ENCODE data around the gene PPM1F.

The PPM1F gene

DNA sequence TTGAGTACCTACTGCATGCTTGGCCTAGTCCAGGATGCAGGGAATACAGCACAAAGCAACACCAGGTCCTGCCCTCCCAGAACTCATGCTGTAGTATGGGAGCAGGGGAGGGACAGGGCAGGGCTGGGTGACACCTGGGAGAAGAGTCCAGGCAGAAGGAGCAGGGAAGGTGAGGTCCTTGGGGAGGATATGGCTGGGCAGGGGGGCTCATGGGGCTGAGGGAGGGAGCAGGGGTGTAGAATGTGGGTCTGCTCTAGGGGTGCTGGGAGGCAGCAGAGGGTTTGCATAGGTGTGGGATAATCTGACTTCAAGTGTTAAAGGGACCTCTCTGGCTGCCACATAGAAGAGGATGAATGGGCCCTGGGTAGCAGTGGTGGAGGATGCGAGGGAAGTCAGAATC lies 25.2 kb upstream of the PPM1F start:
- DNase-seq (ENCODE audit: low read depth in 2 of 2, low spot score in 1 of 2), result no peak

DNA sequence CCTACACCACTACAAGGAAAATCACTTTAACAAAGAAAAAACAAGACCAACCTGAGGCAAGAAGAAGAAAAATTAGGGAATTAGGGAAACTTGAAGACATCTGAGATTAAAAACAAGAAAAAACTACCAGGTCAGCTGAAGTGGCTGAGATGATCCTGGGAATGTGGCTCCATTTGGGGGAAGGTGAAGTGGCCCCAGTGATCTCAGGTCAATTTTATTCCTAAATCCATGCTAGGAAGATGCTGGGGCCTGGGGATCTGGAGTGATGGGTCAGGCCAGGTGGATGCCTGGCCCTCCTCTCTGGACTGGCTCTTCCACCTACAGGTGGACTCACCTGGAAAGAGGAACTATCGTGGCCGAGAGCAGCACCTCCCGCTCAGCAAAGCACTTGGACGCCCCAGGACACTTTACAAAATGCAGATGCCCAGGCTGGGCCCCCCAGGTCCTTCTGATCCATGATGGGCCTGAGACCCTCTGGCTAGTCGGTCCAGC lies 23.3 kb upstream of the PPM1F start:
- no peak for DNase-seq (ENCODE audit: low read depth in 2 of 2, low spot score in 1 of 2)

DNA sequence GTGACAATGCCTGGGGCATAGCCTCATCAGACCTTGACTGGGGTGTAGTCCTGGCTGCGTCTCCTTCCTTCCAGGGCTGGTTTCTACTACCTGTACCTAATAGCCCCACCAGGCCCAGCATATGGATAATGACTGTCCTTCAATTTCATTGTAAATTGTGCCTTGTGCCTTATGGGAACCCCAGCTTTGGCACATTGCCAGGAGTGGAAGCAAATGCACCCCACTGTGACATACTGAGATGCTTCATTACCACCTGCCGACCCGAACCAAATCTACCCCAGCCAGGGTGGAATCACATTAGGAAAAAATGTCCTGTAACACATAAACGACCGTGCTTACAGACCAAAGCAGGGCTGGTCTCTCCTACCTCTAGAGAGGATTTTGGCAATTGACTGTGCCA lies 22.6 kb upstream of the PPM1F start:
- no peak for DNase-seq (ENCODE audit: low read depth in 2 of 2, low spot score in 1 of 2)

GRCh38 chr22:21974058-21974649 lies 21.5 kb upstream of the PPM1F start:
- DNase-seq (ENCODE audit: low read depth in 2 of 2, low spot score in 1 of 2), result no peak

GRCh38 chr22:21972806-21973205 lies 20.2 kb upstream of the PPM1F start:
- DNase-seq (ENCODE audit: low read depth in 2 of 2, low spot score in 1 of 2), result no peak

- DNase-seq (ENCODE audit: low read depth in 2 of 2, low spot score in 1 of 2), result no peak
Observed at GRCh38 chr22:21972293-21972779, 19.7 kb upstream of the PPM1F start.

DNA sequence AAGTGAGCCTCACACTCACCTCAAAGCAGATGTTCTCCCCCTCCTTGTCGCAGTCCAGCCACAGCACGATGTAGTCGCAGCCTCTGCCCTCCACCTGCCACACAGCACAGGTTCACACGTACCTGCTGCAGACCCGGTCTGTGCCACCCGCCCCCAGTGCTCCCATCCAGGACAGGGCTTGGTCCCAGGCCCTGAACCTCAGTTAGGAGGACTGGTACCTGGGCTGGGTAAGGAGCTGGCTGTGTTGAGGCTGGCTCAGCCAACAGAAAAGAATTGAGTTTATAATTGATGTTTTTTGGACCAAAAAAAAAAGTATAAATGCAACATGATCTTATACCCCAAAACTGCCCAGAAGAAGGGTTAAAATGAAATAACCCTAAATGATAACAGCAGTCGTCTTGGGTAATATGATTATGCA lies 19.2 kb upstream of the PPM1F start:
- no peak for DNase-seq (ENCODE audit: low read depth in 2 of 2, low spot score in 1 of 2)

DNA sequence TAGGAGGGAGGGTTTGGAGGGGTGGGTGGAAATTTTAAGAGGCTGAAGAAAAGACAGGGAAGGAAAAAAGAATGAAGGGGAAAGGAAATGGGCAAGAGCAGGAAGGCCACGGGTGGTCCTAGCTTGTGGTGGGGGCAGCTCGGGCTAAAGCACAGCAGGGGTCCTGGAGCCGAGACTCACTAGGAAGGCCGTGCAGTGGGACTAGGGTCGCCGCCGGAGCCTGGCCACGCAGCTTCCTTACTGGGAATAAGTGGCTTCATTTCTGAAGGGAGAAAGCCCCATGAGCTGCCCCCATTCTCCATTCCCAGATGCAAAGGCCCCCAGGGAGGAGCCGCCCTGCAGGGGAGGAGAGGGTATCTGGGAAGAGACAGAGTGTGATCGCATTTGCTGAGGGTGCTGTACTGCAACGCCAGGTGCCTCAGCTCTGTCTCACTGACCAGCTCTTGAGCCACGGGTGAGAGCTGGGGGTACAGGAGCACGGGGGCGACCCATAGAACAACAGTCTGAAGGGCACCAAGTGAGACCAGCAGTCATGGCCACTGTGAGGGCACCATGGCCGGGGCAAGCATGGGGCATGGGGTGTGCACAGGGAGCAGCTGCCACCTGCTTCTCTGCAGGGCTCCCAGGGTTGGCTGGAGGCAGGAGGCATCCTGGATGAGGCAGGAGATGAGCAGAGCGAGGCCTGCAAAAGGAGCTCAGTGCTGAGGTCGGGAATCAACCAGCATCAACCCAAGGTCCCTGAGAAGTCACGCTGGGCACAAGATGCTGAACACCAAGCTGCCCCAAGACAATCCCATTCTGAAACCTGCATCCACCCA lies 18.4 kb upstream of the PPM1F start:
- no peak for DNase-seq (ENCODE audit: low read depth in 2 of 2, low spot score in 1 of 2)

DNA sequence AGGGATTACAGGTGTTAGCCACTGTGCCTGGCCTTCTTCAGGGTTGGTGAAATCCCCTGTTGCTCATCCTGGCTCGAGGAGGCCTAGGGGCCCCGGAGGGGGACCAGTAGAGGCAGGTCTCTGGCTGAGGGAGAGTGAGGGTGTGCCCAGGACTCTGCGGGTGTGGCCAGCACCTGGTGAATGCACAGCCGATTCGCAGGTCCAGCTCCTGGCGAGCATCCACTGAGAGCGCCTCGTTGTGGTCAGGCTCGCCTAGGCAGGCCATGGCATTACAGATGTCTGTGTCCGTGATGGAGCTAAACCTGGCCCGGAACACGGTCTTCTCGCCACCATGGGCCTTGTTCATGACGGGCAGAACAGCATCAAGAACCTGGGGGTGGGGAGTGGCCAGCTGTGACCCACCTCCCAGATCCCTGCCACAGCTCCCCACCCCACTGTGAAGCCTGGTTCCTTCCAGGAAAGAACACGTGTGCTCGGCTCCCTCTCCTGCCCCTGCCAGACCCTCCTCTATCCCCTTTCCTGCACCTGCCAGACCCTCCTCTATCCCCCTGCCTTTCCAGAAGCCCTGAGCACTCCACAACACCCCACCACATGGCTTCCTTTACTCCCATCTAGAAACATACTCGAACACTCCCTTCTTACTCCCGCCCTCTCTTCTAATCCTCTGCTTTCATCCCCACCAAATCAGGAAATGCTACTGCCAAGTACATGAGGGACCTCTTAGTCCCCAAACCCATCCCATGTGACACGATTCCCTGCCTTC lies 17.6 kb upstream of the PPM1F start:
- no peak for DNase-seq (ENCODE audit: low read depth in 2 of 2, low spot score in 1 of 2)

GRCh38 chr22:21968452-21969129 lies 15.9 kb upstream of the PPM1F start:
- DNase-seq (ENCODE audit: low read depth in 2 of 2, low spot score in 1 of 2), result no peak

DNA sequence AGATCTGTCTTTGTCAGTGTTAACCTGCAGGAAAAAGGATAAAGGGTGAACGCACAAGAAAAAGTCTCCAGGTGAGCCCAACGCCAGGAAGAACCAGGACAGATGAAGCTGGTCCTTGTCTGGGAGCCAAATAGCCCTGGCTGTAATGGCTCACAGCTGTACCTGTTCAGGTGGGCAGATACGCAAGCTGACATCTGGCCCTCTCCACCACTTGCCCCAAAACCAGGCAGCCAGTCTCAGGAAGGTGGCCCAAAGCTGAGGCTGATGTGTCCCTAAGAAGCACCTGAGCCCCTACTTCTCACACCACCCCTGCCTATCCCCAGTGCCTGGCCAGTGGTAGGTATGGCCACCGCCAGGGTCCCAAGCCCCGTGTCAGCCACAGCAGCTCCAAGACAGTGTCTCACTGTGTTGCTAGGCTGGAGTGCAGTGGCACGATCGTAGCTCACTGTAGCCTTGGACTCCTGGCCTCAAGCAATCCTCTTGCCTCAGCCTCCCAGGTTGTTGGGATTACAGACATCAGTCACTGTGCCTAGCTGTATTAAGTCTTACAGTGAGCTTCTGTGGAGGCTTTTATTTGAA lies 15.1 kb upstream of the PPM1F start:
- DNase-seq (ENCODE audit: low read depth in 2 of 2, low spot score in 1 of 2), result no peak

GRCh38 chr22:21966643-21967516 lies 14.2 kb upstream of the PPM1F start:
- no peak for DNase-seq (ENCODE audit: low read depth in 2 of 2, low spot score in 1 of 2)

DNA sequence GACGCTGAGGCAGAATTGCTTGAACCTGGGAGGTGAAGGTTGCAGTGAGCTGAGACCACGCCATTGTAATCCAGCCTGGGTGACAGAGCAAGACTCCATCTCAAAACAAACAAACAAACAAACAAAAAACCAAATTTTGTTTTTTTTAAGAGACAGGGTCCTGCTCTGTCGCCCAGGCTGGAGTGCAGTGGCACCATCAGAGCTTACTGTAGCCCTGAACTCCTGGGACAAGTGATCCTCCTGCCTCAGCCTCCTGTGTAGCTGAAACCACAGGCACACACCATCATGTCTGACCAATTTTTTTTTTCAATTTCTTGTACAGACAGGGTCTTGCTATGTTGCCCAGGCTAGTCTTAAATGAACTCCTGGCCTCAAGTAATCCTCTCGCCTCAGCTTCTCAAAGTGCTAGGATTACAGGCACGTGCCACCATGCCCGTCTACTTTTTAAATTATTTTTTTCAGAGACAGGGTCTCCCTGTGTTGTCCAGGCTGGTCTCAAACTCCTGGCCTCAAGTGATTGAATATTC lies 13.2 kb upstream of the PPM1F start:
- no peak for DNase-seq (ENCODE audit: low read depth in 2 of 2, low spot score in 1 of 2)

DNA sequence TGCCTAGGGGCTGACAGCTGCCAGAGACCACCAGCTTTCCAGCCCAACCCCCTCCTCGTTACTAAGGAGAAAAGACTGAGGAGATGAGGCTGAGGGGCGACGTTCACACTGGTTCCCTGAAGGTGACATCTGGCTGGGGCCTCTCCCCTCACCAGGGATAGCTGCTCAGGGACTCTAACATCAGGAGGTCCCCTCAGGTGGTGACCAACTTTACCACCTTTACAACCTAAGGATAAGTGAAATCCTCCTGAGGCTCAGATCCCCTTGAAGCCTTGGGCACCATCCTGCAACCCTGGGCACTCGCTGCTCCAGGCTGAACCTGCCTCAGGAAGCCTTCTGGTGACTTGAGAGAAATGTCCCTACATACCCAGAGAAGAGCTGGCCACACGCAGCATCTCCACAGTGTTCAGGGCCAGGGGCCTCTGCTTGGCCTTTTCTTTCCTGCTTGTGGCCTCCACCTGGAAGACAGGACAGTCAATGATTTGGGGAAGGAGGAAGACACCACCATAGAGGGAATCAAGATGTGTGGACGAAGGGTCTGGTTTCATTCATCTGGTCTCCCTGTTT lies 12.4 kb upstream of the PPM1F start:
- no peak for DNase-seq (ENCODE audit: low read depth in 2 of 2, low spot score in 1 of 2)

DNA sequence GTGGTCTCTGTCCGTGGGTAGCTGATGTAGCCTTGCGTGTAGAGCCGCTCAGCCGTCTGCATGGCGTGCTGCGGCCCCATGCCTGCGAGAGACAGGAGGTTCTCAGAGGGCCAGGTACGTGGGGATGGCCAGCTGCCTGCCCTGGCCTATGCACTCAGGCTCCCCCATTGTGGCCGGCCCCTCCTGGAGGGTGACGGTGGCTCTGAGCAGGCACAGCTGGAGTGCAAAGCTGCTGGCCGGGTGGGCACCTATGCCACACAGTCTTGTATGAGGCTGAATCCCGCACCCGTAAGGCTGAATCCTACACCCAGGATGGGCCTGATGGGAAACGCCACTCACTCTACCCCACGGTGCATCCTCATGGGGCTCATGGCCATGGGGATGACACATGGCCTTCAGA lies 11.6 kb upstream of the PPM1F start:
- no peak for DNase-seq (ENCODE audit: low read depth in 2 of 2, low spot score in 1 of 2)

DNA sequence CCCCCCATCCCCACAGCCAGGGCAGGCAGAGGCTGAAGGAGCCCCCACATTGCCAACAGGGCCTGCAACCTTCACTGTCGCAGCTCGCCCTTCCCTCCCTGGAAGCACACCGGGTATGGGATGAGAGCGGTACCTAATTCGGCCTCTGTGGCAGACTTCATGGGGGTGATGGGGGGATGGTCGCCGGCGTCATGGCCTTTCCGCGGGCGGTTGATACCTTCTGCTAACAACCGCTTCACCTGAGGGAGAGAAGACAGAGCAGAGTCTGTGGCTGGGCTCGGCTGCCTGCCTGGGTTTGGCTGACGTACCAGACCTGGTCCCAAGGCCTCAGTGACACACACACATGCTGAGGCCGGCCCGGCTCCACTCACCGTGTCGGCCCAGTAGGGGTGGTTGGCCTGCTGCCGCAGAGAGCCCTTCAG lies 11.2 kb upstream of the PPM1F start:
- DNase-seq (ENCODE audit: low read depth in 2 of 2, low spot score in 1 of 2), result no peak

GRCh38 chr22:21963286-21963685 lies 10.6 kb upstream of the PPM1F start:
- no peak for DNase-seq (ENCODE audit: low read depth in 2 of 2, low spot score in 1 of 2)

- DNase-seq (ENCODE audit: low read depth in 2 of 2, low spot score in 1 of 2), result no peak
Observed at GRCh38 chr22:21962655-21962949, 10.0 kb upstream of the PPM1F start.

GRCh38 chr22:21961886-21962654 lies 9.4 kb upstream of the PPM1F start:
- no peak for DNase-seq (ENCODE audit: low read depth in 2 of 2, low spot score in 1 of 2)
